Epithelial cell of proximal tubule (primary cell): ENCODE data around the gene TMEM208. TPM values are rescaled to one million over a fixed set of nuclear protein-coding genes. Genes with fewer than 3 reads are reported as not detected.

Source experiments
- DNase-seq: peaks from one replicate; pipeline ENCODE4 v3.0.0-alpha.2; 2011; ENCODE audit warnings: low read depth
- H3K4me3 ChIP-seq: 2 replicates; pipeline ENCODE4 v1.5.1; 2011; ENCODE audit warnings: low read depth, mild to moderate bottlenecking, low read length
- CTCF ChIP-seq: conservative IDR thresholded peaks from 2 replicates; pipeline ENCODE4 v1.5.1; 2012; ENCODE audit warnings: low read depth, mild to moderate bottlenecking, low read length
- total RNA-seq: library from RNA; depleted of rRNA; stranded (reverse); fragments of >200 nt; gene quantifications from 2 replicates; pipeline ENCODE4 v1.2.3, GENCODE V29; 2015

The TMEM208 gene
- total RNA-seq, 1 donor from 2014 or later, result 54.8 TPM

GRCh38 chr16:67202426-67202825 is 24.5 kb upstream of the TMEM208 start:
- DNase-seq, result no peak
- no peak overlapping the region for H3K4me3 ChIP-seq
- no peak for TF ChIP-seq CTCF

- no peak overlapping the region for H3K4me3 ChIP-seq
- TF ChIP-seq CTCF, result no peak
- no peak for DNase-seq
Measured at GRCh38 chr16:67202956-67203493, 23.9 kb upstream of the TMEM208 start.

- TF ChIP-seq CTCF, result no peak
- H3K4me3 ChIP-seq, result no peak overlapping the region
Measured at GRCh38 chr16:67204076-67204475, 22.9 kb upstream of the TMEM208 start.

GRCh38 chr16:67206129-67206837 is 20.6 kb upstream of the TMEM208 start:
- TF ChIP-seq CTCF, result no peak
- no peak for DNase-seq
- no peak overlapping the region for H3K4me3 ChIP-seq

More at GRCh38 chr16:67204076-67204475, 22.9 kb upstream of the TMEM208 start:
- no peak for DNase-seq

- DNase-seq, result no peak
- no peak for TF ChIP-seq CTCF
- H3K4me3 ChIP-seq, result no peak overlapping the region
Measured at GRCh38 chr16:67206838-67207248, 20.1 kb upstream of the TMEM208 start.

GRCh38 chr16:67207249-67208091 is 19.5 kb upstream of the TMEM208 start:
- no peak for TF ChIP-seq CTCF
- no peak for DNase-seq
- no peak overlapping the region for H3K4me3 ChIP-seq
